NCI-H460 (cell line): ENCODE results near the gene ATG4B. TPM values are rescaled to one million over a fixed set of nuclear protein-coding genes. Genes with fewer than 3 reads are reported as not detected.

Experiments
- total RNA-seq: library from RNA; depleted of rRNA; stranded (reverse); fragments of >200 nt; shearing (Covaris generic); gene quantifications from 2 replicates; pipeline ENCODE4 v1.2.3, GENCODE V29; 2014; rRNA removed

Gene ATG4B
- total RNA-seq, 1 experiment from 2014 or later, result 51.2 TPM

Other genes with a start within 250 kb of the ATG4B start
- gene STK25, start 129.1 kb upstream of the ATG4B start, total RNA-seq, result 108 and 128 TPM in 2 replicates
- gene BOK, start 78.9 kb upstream of the ATG4B start, total RNA-seq, result 8.9 and 9.8 TPM in 2 replicates
- gene THAP4, start 535 bp upstream of the ATG4B start, total RNA-seq, result 71.9 and 77.0 TPM in 2 replicates
- gene DTYMK, start 49.1 kb downstream of the ATG4B start, total RNA-seq, result 57.4 and 70.3 TPM in 2 replicates
- 39.0 and 39.1 TPM in 2 replicates for gene ING5, start 64.3 kb downstream of the ATG4B start, total RNA-seq
- 9.1 and 10.3 TPM in 2 replicates for gene D2HGDH, start 96.9 kb downstream of the ATG4B start, total RNA-seq
- gene GAL3ST2, start 139.1 kb downstream of the ATG4B start, total RNA-seq, result 0.10 TPM in 1 of 2 replicates, not detected in the other
- gene NEU4, start 171.5 kb downstream of the ATG4B start, total RNA-seq, result 0.35 and 0.37 TPM in 2 replicates
- not detected in 2 replicates for gene PDCD1, start 221.2 kb downstream of the ATG4B start, total RNA-seq
- gene RTP5, start 232.0 kb downstream of the ATG4B start, total RNA-seq, result not detected in 2 replicates